ENCODE measurements around the gene TTLL8. TPM values are rescaled to one million over a fixed set of nuclear protein-coding genes. Genes with fewer than 3 reads are reported as not detected.

TTLL8 gene
- total and polyA plus RNA-seq, 2 donors (not counting 3 experiments of a cell fraction or from before 2014, with no cell fraction given): not detected

- FAIRE-seq: no peak
- no peak overlapping the region for H3K4me2 ChIP-seq (ENCODE audit: insufficient read depth, low read length)
- H3K4me1 ChIP-seq (ENCODE audit: control insufficient read depth, extremely low read depth, insufficient read depth, low read length): no peaks in the 10 kb centered on the region
- H3K27ac ChIP-seq (ENCODE audit: insufficient read depth, low read depth, low read length): no peak overlapping the region
- no peak overlapping the region for H3K9ac ChIP-seq (replicated peaks; ENCODE audit: extremely low read depth, insufficient read depth, low read length)
- no peaks in the 10 kb centered on the region for H3K9me3 ChIP-seq (replicated peaks; ENCODE audit: control insufficient read depth, insufficient read depth, low read length)
- no peaks in the 10 kb centered on the region for H3K79me2 ChIP-seq (ENCODE audit: control insufficient read depth, insufficient read depth, low read length)
- dilution Hi-C loops (cut with MboI; ENCODE audit: extremely low pct_ligation_motif_present, low sequenced_read_pairs) (no loop called here), intact Hi-C loops (cut with micrococcal nuclease) (no loop called here)
- POLR2A ChIA-PET: no interaction called here
- TF ChIP-seq MAX (IDR thresholded peaks at IDR 0.05; ENCODE audit: insufficient read depth, insufficient read length) (no peak), JUN (IDR thresholded peaks at IDR 0.05; ENCODE audit: borderline replicate concordance, insufficient read depth, insufficient read length, low read depth) (no peak), EZH2 (IDR thresholded peaks at IDR 0.05; ENCODE audit: borderline replicate concordance, low read depth, low read length, severe bottlenecking) (no peak), POLR2AphosphoS5 (IDR thresholded peaks at IDR 0.05; ENCODE audit: insufficient read depth, low read depth, low read length) (no peak), MYC (IDR thresholded peaks at IDR 0.05; ENCODE audit: low read depth, low read length) (no peak), CTCF (IDR thresholded peaks at IDR 0.05; ENCODE audit: extremely low read depth in 1 of 2, insufficient read depth in 1 of 2, low read depth in 1 of 2, low read length in 2 of 2) (no peak), GATA2 (IDR thresholded peaks at IDR 0.05; ENCODE audit: insufficient read depth, insufficient read length, low read depth, low read length) (no peak), FOS (IDR thresholded peaks at IDR 0.05; ENCODE audit: borderline replicate concordance, insufficient read depth, low read length) (no peak), POLR2A (IDR thresholded peaks at IDR 0.05; ENCODE audit: low read depth, low read length) (no peak)
- CTCF ChIA-PET: no interaction called here
- DNase-seq (ENCODE audit: low read depth, low spot score): no peak
- no peaks in the 10 kb centered on the region for H4K20me1 ChIP-seq (replicated peaks; ENCODE audit: control insufficient read depth, extremely low read depth, insufficient read depth, low read length)
- BruUV-seq (replicated peaks): no TSS peak
- no peaks in the 10 kb centered on the region for H3K9me1 ChIP-seq (replicated peaks; ENCODE audit: control insufficient read depth, extremely low read depth, insufficient read depth, low read length)
- H3K4me3 ChIP-seq (replicated peaks in 1 of 3; ENCODE audit: insufficient read depth in 1 of 3, low read depth in 1 of 3, low read length in 3 of 3): no peak overlapping the region
- no peaks in the 10 kb centered on the region for H3K36me3 ChIP-seq (ENCODE audit: control insufficient read depth in 2 of 2, extremely low read depth in 1 of 2, insufficient read depth in 2 of 2, low read length in 2 of 2)
- no peak overlapping the region for H2AFZ ChIP-seq (ENCODE audit: low read depth, low read length)
- no peaks in the 10 kb centered on the region for H3K27me3 ChIP-seq (ENCODE audit: control insufficient read depth in 2 of 2, insufficient read depth in 2 of 2, low read length in 2 of 2)
These were observed 14.1 kb upstream of the TTLL8 start for GRCh38 chr22:50072167-50072555.
